Stromal cell of bone marrow (primary cell): ENCODE results near the gene DDX56.

Experiments
- DNase-seq: peaks from one replicate; pipeline ENCODE4 v3.0.0-alpha.2; 2012; ENCODE audit warnings: low read depth

Gene DDX56

DNA sequence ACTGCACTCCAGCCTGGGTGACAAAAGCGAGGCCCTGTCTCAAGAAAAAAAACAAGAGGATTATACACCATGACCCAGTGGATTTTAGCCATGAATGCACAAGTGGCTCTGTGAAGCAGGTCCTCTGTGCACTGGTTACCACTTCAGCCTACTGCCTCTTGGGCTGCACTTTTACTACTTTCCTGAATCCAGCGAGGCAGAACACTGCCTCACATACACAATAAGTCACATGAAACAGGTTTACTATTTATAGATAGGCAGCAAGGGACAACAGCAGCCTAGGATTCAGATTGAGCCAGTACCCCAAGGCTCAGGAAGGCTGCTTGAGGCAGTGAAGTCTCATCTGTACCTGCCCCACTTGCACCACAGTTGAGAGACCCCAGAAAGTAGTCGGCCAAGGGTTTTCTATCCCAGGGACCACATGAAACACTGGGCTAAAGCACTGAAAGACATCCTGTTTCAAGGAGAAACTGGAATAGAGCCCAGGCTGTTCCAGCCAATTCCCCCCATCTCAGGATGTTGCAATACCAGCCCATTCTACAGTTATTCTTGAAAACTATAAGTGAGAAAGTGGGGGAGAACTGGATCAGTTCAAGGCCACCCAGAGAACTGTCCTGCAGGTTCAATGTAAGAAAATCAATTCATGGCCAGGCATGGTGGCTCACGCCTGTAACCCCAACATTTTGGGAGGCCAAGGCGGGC is 22.4 kb upstream of the DDX56 start:
- no peak for DNase-seq

DNA sequence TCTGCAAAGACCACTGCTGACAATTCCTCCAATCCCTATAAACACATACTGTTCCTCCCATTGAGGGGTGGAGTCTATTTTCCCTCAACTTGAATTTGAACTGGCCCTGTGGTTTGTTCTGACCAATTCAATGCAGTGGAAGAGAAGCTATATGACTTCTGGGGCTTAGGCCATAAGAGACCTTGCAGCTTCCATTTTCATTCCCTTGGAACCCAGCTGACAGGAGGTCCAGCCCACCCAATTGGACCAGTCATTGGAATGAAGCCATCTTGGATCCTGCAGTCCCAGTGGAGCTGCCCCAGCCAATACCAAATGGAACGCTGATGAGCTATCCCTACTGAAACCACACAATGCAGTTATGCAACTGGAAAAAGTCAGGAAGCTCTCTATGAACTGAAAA is 17.2 kb upstream of the DDX56 start:
- no peak for DNase-seq

DNA sequence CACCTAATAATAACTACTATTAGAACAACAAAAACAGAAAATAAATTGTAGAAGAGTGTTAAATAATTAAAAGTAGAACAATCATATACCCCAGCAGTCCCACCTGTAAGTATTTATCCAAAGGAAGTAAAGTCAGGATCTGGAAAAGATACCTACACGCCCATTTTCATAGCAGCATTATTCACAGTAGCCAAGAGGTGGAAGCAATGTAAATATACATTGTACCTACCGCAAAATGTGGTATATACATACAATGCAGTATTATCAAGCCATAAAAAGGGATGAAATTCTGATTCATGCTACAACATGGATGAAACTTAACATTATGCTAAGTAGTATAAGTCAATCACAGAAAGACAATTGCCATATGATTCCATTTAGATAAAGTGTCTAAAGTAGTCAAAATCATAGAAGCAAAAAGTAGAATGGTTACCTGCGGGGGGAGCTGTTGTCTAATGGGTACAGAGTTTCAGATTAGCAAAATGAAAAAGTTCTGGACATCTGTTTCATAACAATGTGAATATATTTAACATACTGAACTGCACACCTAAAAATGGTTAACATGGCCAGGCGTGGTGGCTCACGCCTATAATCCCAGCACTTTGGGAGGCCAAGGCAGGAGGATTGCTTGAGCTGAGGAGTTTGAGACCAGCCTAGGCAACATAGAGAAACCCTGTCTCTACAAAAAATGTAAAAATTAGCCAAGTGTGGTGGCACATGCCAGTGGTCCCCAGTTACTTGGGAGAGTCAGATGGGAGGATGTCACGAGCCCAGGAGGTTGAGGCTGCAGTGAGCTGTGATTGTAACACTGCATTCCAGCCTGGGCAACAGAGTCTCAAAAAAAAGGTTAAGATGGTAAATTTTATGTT is 14.4 kb upstream of the DDX56 start:
- DNase-seq, result peak; percentile 57

DNA sequence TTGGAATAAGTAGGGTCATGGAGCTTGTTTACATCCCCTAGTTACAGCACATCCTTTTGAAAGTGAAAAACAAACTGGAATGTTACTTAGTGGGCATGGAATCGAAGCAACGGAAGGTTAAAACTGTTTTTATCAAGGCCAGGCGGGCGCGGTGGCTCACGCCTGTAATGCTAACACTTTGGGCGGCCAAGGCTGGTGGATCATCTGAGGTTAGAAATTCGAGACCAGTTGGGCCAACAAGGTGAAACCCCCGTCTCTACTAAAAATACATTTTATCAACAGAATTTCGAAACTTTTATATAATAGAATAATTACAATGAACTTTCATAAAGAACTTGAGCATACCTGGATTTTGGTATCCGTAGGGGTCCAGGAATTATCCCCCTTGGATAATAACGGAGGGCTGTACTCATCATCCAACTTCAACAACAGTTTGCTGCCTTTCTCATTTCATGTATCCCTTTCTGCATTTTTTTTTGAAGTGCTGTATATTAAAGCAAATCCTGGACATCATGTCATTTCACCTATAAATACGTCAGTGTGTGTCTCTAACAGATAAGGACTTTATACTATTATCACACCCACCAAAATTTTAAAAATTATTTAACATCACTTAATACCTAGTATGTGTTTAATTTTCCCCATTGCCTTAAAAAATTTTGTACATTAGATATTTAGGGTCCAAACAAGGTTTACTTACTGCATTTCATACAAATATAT is 9.6 kb upstream of the DDX56 start:
- DNase-seq, result no peak

DNA sequence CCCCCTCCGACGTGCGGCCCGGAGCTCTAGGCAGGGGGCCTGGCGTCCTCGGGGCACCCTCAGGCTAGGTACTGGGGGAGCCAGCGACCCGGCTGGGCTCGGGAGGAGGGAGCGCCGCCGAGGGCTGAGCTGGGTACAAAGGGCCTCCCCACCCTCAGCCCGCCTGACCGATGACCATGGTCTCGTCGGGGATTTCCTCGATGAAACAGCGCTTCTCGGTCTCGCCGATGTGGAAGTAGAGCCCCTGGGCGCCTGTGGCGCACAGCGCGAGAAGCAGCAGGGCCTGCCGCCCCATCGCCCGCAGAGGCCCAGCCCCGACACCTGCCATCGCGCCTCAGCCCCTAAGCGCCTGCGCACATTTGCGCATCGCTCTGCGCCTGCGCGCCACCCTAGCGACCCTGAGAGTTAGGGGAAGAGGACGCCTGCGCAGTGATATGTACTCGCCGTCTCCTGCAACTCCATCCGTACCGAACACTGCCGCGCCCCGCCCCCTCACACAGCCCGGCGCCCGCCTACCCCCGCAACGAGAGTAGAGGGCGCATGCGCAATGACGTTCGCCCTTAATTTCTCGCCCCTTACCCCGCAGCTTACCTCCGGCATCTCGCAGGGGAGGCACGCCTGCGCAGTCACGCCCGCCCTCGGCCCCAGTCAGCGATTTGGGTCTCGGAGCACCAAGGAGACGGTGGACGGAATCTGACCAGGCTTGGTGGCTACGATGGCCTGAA is 8.3 kb upstream of the DDX56 start, which contains the start of gene TMED4:
TMED4 (minus strand) TSS at position 353 of the 725 bp plus-strand sequence; CDS start at position 328, 25 bp downstream.
- DNase-seq, result peak; percentile 96

DNA sequence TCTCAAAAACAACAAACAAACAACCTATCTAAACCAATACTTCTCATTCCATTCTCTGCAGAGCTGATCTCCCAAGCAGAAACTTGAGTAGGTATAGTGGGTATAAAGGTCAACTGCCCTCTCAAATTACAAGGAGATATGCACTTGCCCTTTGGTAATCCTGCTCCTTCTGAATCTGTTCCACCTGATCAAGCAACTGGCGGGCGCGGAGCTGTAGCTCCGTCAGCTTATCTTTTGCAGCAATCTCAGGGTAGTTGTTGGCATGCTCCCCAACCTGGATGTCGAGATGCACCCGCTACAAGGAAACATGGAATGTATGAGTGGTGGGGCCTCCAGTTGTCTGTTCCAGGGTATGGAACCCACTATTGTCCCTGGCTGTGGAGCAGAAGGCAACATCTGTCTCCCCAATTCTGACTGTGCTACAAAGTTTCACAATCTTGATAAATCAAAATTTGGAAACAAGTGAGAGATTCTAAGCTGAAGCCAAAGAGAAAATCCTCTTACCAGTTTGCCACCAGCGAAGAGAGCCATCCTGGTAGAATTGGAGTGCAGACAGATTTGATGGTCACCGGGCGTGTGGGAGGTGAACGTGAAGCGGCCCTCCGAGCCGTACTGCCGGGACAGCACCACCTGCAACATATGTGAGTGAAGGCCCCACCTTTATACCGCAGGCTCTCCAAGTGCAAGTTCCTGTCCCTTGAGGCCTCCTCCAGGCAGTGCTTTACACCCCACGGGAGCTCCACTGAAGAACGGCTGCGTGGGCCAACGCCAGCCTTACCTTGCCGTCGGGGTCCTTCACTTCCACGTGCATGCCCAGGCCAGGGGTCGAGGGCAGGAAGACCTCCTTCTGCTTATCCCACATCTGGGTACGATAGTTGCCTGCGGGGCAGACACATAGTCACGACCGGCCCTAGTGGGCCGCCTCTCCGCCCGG is 7.5 kb upstream of the DDX56 start:
- DNase-seq, result no peak

DNA sequence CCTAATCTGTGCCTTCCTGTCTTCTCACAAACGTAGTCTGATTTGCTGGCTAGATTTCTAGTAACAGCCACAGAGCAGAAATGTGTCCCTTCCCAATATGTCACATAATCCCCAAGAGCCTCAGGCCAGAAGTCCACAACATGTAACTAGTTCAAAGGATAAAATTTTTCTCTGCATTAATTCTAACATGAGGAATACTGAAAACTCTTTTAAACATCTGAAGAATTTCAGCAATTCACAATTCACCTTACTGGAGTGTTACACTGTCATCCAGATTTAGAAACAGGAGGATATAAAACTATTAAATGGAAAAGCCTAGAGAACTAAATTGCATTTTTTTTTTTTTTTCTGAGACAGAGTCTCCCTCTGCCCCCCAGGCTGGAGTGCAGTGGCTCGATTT is 2.5 kb upstream of the DDX56 start:
- DNase-seq, result no peak

DNA sequence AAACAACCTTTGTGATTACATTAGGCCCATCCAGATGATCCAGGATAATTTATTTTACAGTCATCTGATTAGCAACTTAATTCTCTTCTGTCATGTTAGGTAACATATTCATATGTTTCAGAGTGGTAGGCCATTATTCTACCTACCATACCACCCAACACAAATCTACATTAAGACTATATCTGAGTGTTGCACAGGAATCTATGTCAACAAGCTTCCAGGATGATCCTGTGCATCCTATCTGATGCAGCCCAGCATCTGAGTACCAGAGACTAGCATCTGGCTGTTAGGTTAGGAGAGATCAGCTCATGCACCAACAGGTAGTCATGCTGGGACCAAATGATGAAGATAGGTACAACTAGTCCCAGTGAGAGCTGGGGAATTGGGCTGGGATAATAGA is 1.3 kb upstream of the DDX56 start:
- no peak for DNase-seq

DNA sequence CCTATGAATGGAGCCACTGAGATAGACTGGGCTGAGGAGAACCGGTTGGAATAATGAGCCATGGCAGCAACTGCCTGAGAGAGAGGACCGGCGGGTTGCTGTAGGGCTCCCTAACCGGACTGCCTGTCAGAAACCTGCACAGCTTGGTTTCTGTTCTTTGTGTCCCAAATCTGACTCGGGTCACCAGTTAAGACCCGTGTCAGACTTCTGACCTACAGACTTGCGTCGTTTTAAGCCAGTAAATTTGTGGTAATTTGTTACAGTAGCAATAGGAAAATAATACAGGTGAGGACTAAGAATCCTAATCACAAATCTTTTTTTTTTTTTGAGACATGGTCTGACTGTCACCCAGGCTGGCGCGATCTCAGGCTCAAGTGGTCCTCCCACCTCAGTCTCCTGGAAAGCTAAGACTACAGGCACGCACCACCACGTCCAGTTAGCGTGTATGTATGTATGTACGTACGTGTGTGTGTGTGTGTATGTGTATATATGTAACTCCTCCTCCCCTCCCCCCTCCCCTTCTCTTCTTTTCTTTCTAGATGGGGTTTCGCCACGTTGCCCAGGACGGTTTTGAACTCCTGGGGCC is 672 bp upstream of the DDX56 start:
- no peak for DNase-seq

DNA sequence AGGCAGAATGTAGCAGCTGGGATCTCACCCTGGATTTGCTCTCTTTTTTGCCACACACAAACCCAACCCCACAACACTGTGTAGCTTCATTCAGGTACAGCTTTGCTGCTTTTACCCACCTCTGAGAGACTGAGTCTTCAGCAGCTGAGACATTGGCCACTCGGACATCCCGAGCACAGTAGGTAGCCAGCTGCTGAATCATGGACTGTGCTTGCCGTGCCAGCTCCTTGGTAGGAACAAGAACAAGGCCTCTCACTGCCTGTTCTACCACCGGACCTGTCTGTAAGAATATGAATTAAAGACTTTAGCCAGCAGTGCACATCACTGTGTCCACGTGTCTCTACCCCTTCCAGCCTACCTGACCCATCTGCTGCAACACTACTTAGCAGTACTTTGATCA is 937 bp downstream of the DDX56 start:
- no peak for DNase-seq

DNA sequence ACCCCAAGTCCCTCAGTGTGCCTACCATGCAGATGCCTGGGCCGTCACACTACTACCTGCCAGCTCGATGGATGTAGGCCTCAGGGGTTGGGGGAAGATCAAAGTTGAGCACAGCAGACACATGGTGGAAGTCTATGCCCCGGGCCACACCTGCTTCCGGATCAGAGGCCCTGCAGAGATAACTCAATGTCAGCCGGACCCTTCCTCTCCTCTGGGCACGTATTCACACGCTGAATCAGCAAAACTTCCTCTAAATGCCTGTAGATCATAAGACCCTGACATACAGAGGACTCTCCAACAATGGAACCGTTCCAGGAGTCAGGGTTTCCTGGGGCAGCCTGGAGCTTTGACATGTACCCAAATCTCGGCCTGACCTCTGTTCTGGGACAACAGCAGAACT is 3.7 kb downstream of the DDX56 start:
- no peak for DNase-seq

DNA sequence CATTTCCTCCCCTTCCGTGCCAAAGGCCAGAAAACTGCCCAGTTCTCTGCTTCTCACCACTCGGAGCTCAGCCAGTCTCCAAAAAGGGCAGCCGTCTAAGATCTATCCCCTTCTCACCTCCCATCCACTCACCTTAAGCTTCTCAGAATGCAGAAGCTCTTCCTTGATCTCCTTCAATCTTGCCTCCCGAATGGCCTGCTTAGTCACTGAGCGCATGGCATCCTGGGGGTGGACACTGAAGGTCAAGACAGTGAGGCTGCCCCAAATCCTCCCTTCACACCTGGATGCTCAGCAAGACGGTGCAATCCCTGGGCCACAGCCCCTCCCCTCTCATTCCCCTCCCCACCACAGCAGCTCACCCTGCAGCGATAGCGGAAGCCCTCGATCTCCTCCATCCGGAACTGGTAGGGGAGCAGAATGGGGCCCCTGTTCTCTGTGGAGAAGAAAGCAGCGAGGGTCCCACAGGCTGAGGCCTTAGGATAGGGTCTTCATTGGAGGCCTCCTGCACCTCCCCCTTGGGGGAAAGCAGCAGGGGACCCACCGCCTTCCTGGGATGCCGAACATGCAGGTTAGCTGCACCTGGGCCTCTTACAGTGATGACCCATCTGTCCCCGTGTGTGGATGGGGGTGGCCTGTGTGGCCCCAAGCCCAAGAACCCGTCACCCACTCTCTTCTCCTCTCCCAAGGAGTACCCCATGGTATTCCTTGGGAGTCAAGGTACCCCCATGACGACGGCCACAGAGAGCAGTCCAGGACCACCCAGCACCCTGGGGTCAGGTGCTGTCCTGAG is 4.7 kb downstream of the DDX56 start:
- no peak for DNase-seq

DNA sequence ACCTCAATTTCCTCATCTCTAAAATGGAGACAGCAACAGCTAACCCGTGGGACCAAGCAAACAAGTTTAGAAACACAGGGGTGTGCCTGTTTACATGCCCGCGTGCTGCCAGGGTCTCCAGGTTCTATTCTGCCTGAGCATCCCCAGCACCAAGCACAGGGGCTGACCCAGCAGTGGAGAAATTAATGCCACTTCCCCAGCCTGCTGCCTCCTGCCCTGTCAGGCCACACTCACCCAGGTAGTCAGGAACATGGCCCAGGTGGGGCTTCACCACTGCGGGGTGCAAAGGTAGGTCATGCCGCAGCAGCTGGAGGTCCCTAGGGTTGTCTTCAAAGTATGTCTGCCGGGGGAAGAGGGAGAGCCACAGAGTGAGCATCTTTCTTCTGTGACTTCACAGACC is 5.8 kb downstream of the DDX56 start:
- no peak for DNase-seq

DNA sequence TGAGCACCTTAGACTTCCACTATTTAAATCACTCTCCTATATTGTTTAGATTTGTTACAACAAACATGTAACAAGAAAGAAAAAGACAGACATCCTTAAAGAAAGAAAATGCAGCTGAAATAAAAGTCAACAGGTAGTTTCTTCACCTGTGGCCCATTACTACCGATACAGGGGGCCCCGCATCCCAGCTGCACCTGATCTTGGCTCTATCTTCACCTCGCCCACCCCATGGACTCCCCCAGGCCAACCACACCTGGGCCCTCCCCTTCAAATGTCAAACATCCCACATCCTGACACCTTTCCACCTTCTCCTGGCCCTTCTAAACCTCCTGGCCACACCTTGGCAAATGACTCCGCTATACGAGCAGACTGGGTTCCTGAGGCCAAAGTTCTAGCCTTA is 7.0 kb downstream of the DDX56 start:
- no peak for DNase-seq

DNA sequence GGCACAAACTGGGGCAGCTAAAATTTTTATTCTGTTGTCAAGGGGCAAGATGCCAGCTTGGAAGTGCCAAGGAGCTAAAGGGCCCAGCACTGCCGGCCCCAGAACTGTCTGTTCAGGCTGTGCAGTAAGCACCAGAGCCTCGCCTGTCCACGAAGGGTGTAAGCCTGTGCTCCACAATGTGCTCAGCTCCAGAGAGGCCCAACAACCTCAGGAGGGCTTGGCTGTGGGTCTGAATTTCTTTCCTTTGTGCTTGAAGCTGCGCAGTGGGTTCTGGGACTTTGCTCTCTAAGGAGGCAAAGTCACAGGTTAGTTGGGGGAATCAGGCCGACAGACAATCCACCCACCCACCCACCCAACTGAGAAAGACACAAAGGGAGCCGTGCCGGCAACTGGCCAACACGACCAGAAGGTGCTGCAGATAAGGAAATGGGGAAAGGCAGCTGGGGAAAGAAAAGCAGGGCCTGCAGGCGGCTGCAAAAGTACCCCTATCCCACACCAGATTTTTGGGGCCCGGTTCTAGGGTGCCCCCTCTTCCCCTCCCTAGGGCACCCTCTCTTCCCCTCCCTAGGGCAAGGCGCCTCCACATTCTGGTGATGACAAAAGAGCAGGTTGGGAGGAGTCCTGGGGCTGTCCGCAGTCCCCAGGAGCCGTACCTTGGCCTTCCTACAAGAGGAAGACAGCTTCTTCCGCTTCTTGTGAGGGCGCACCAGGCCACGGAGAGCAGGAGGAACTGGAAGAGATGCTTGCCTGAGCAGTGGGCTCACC is 7.7 kb downstream of the DDX56 start:
- no peak for DNase-seq

DNA sequence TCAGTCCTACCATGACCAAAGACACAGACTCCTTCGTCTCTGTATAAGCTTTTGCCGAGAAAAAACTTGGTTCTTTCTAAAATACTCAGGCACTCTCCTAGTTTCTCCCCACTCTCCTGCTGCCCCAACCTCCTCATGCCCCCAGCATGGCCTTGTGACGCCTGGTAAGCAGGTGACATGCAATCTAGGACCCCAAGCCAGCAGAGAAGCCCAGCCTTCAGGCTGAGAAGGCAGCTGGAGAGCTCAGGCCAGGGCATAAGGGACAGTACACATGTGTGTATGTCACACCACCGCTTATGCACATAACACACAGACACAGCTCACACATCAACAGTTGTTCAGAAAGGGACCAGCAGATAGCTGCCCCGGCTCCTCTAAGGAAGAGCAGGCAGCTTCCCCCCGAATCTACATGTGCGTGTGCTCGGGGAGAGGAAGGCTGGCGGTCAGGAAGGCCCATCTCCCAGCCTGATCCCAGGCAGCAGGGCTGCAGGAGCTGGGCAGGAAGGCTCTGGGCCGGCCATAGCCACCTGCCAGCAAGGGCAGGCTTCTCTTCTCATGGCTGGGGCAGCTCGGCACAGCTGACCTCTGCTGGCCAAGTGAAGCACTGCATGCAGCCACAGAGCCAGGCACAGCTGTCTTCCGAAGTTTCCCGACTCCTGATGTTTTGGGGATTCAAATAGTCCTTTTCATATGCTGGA is 8.5 kb downstream of the DDX56 start:
- no peak for DNase-seq

DNA sequence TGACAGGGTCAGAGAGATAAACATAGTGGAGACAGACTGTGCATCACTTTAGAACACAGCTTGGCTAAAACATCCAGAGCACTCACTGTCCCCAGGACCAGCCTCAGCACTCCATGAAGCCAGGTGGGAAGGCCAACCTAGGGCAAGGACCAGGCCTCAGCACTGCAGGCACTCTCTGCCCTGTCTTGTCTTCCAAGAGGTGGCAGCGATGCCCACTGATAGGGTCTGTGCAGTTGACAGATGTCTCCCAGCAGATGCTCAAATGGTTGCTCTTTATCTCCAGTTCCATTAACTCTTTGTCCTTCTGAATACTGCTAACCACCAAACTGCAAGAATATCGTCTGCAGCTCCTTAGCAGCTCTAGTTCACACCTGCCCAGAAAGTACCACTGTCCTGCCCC is 9.1 kb downstream of the DDX56 start:
- no peak for DNase-seq

DNA sequence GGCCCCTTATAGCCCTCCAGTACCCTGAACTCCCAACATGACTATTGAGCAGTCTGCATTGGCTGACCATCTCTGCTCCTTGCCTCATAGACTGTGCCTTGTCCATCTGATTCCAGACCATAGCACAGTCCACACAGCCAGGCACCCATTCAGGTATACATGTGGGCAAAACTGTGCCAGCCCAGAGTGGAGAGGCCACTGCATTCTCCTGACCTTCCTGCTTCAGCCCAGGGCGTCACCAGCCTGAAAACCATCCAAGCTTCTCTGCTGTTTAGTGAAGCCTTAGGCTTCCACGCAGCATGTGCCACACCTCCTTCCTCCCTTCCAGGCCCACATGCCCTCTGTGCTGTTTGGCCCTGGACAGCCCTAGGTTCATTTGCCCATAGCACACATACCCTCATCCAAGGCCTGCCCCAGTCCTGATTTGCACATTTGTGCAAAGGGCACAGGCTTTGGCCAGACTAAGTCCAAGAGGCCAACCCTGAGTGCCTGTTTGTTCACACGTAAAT is 10.5 kb downstream of the DDX56 start:
- no peak for DNase-seq
